HepG2 (cell line): ENCODE measurements around the gene NAV2. TPM values are rescaled to one million over a fixed set of nuclear protein-coding genes. Genes with fewer than 3 reads are reported as not detected.

ENCODE experiments used
- ATF4 ChIP-seq, 2 experiments: fragments of 450-650 bp in 1 of 2; sonication (generic) in 1 of 2; formaldehyde crosslinking; IDR thresholded peaks; 2 replicates each; pipeline versions ENCODE4 v1.5.0 to v1.8.0; 2020 to 2022; ENCODE audit warnings: mild to moderate bottlenecking in 1 of 2, missing genetic modification reagents in 1 of 2
- ATF7-NPFF ChIP-seq: sonication (generic); formaldehyde crosslinking; IDR thresholded peaks from 2 replicates; pipeline ENCODE4 v1.8.1; 2023; ENCODE audit warnings: mild to moderate bottlenecking, low read depth, missing genetic modification reagents, moderate library complexity
- CENPX ChIP-seq: sonication (generic); formaldehyde crosslinking; IDR thresholded peaks from 2 replicates; pipeline ENCODE4 v1.9.0; 2021; ENCODE audit warnings: mild to moderate bottlenecking, missing genetic modification reagents, moderate library complexity
- DRAP1 ChIP-seq: IDR thresholded peaks from 2 replicates; pipeline ENCODE4 v1.6.1; 2016; ENCODE audit warnings: missing genetic modification reagents, missing compliant biosample characterization
- EHMT2 ChIP-seq: fragments of 200-600 bp; sonication (generic); IDR thresholded peaks from 2 replicates; pipeline ENCODE4 v1.7.0; 2017; ENCODE audit warnings: antibody characterized with exemption, low read depth, low read length, borderline replicate concordance
- ETV6 ChIP-seq: sonication (generic); formaldehyde crosslinking; conservative IDR thresholded peaks from 2 replicates; pipeline ENCODE4 v1.4.0; 2020; ENCODE audit warnings: missing genetic modification reagents
- FOXK1 ChIP-seq: sonication (generic); formaldehyde crosslinking; IDR thresholded peaks from 2 replicates; pipeline ENCODE4 v1.4.0; 2020; ENCODE audit warnings: low read depth, missing genetic modification reagents, borderline replicate concordance
- KLF13 ChIP-seq: sonication (generic); formaldehyde crosslinking; IDR thresholded peaks from 2 replicates; pipeline ENCODE4 v1.4.0; 2020; ENCODE audit warnings: mild to moderate bottlenecking, missing genetic modification reagents
- MATR3 ChIP-seq: sonication (generic); formaldehyde crosslinking; IDR thresholded peaks from 2 replicates; pipeline ENCODE4 v1.4.0; 2020; ENCODE audit warnings: missing genetic modification reagents
- MED1 ChIP-seq: sonication (generic); formaldehyde crosslinking; IDR thresholded peaks from 2 replicates; pipeline ENCODE4 v1.4.0; 2020; ENCODE audit warnings: missing genetic modification reagents
- PLRG1 ChIP-seq: fragments of 450-650 bp; conservative IDR thresholded peaks from 2 replicates; pipeline ENCODE4 v1.6.1; 2016
- RARA ChIP-seq: IDR thresholded peaks from 2 replicates; pipeline ENCODE4 v1.6.1; 2016; ENCODE audit warnings: missing genetic modification reagents, missing compliant biosample characterization
- SPEN ChIP-seq: sonication (generic); formaldehyde crosslinking; IDR thresholded peaks from 2 replicates; pipeline ENCODE4 v1.5.1; 2020; ENCODE audit warnings: low read depth, mild to moderate bottlenecking, missing genetic modification reagents
- ZMAT3 ChIP-seq: sonication (generic); formaldehyde crosslinking; conservative IDR thresholded peaks from 2 replicates; pipeline ENCODE4 v1.7.0; 2021; ENCODE audit warnings: missing genetic modification reagents
- ZNF326 ChIP-seq: sonication (generic); formaldehyde crosslinking; IDR thresholded peaks from 2 replicates; pipeline ENCODE4 v1.4.0; 2020; ENCODE audit warnings: missing genetic modification reagents, borderline replicate concordance
- ZNF343 ChIP-seq: sonication (generic); formaldehyde crosslinking; IDR thresholded peaks from 2 replicates; pipeline ENCODE4 v1.4.0; 2020; ENCODE audit warnings: mild to moderate bottlenecking, missing genetic modification reagents
- ZNF512B ChIP-seq: sonication (generic); formaldehyde crosslinking; IDR thresholded peaks from 2 replicates; pipeline ENCODE4 v1.5.1; 2020; ENCODE audit warnings: missing genetic modification reagents, mild to moderate bottlenecking, borderline replicate concordance
- ZNF567 ChIP-seq: sonication (generic); formaldehyde crosslinking; IDR thresholded peaks from 2 replicates; pipeline ENCODE4 v1.8.1; 2023; ENCODE audit warnings: mild to moderate bottlenecking, missing genetic modification reagents, borderline replicate concordance
- ZNF644 ChIP-seq: IDR thresholded peaks from 2 replicates; pipeline ENCODE4 v1.6.1; 2016; ENCODE audit warnings: low read depth
- ZNF768 ChIP-seq: sonication (generic); formaldehyde crosslinking; IDR thresholded peaks from 2 replicates; pipeline ENCODE4 v1.4.0; 2020; ENCODE audit warnings: missing genetic modification reagents
- ZNF772 ChIP-seq: sonication (generic); formaldehyde crosslinking; IDR thresholded peaks from 2 replicates; pipeline ENCODE4 v1.5.0; 2020; ENCODE audit warnings: mild to moderate bottlenecking, missing genetic modification reagents
- polyA plus RNA-seq, 8 experiments: library from polyadenylated mRNA; depleted of rRNA in 3 of 8; stranded (reverse) in 7 of 8; unstranded in 1 of 8; fragments of >200 nt; fragmentation: Illumina TruSeq in 4 of 8; extraction: Trizol in 4 of 8; gene quantifications; 2 replicates each; pipeline versions ENCODE4 v1.2.1 to v1.2.3, GENCODE V29; 2011 to 2016; ENCODE audit warnings: low read depth in 4 of 8, missing spikeins in 1 of 8, mixed read lengths in 1 of 8; ENCODE audit not compliant: insufficient read depth in 1 of 8
- total RNA-seq, 5 experiments: library from RNA; depleted of rRNA; stranded (reverse); fragments of >200 nt; fragmentation: Illumina TruSeq; extraction: Trizol; gene quantifications; 2 replicates each; pipeline ENCODE4 v1.2.3, GENCODE V29; 2016; ENCODE audit warnings: low read depth in 1 of 5
- TF ChIP-seq, protein P1 (sequence below): sonication (generic); formaldehyde crosslinking; IDR thresholded peaks from 2 replicates; pipeline ENCODE4 v1.8.1; 2022; ENCODE audit warnings: low read depth, mild to moderate bottlenecking, missing genetic modification reagents
- TF ChIP-seq, protein P2 (sequence below): IDR thresholded peaks from 2 replicates; pipeline ENCODE4 v1.6.1; 2012; ENCODE audit warnings: inconsistent platforms
- TF ChIP-seq, protein P3 (sequence below): sonication (generic); formaldehyde crosslinking; IDR thresholded peaks from 2 replicates; pipeline ENCODE4 v1.5.0; 2020; ENCODE audit warnings: missing genetic modification reagents, mild to moderate bottlenecking, borderline replicate concordance

The NAV2 gene
- total and polyA plus RNA-seq, 2 of the 13 experiments (the other 11 are each of a cell fraction or from before 2014, with no cell fraction given) = 9.3 to 34.6 TPM

DNA sequence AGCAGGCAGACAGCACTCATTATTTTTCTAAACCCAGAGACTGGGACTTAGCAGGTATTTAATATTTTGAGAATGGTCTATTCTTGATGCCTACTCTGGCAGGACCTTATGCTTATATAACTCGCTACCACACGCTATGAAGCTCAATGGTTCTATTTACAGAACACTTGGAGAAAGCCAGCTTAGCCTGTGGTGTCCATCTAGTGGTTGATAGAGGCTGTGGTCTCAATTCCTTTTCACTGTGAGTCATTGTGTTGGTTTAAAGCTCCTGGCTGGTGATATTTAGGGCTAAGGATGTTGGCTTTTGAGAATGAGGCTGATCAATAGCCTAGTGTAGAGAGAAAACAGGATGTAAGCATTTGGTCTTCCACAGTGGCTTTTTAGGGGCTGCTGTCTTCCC is 241.3 kb downstream of the NAV2 start (continued):
- TF ChIP-seq SPEN (CRISPR knock-in tag) (no peak), EHMT2 (no peak), ZNF644 (peak; percentile 74), ATF7-NPFF (CRISPR knock-in tag) (no peak), ZNF512B (CRISPR knock-in tag) (no peak), RARA (CRISPR knock-in tag) (peak; percentile 60; the same call in 1 of the 2 replicates), DRAP1 (CRISPR knock-in tag) (0 out of 2 replicates have a peak, but pooled peaks have one; percentile 31), ATF4 (CRISPR knock-in tag; IDR thresholded peaks at IDR 0.05) (no peak), ZNF343 (no peak), CENPX (no peak), ZNF567 (CRISPR knock-in tag) (0 out of 2 replicates have a peak, but pooled peaks have one; percentile 49), ETV6 (CRISPR knock-in tag) (no peak), FOXK1 (CRISPR knock-in tag) (peak; percentile 53; the same call in 1 of the 2 replicates), MED1 (peak; percentile 87), ZNF772 (CRISPR knock-in tag) (no peak), MATR3 (no peak), ZMAT3 (no peak), PLRG1 (no peak), KLF13 (CRISPR knock-in tag) (no peak), ZNF326 (CRISPR knock-in tag) (no peak), ZNF768 (CRISPR knock-in tag) (no peak)
- TF ChIP-seq, protein P1, sequence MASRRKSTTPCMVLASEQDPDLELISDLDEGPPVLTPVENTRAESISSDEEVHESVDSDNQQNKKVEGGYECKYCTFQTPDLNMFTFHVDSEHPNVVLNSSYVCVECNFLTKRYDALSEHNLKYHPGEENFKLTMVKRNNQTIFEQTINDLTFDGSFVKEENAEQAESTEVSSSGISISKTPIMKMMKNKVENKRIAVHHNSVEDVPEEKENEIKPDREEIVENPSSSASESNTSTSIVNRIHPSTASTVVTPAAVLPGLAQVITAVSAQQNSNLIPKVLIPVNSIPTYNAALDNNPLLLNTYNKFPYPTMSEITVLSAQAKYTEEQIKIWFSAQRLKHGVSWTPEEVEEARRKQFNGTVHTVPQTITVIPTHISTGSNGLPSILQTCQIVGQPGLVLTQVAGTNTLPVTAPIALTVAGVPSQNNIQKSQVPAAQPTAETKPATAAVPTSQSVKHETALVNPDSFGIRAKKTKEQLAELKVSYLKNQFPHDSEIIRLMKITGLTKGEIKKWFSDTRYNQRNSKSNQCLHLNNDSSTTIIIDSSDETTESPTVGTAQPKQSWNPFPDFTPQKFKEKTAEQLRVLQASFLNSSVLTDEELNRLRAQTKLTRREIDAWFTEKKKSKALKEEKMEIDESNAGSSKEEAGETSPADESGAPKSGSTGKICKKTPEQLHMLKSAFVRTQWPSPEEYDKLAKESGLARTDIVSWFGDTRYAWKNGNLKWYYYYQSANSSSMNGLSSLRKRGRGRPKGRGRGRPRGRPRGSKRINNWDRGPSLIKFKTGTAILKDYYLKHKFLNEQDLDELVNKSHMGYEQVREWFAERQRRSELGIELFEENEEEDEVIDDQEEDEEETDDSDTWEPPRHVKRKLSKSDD (CRISPR knock-in tag) = no peak
- TF ChIP-seq, protein P2, sequence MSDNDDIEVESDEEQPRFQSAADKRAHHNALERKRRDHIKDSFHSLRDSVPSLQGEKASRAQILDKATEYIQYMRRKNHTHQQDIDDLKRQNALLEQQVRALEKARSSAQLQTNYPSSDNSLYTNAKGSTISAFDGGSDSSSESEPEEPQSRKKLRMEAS = 0 out of 2 replicates have a peak, but pooled peaks have one; percentile 23
- TF ChIP-seq, protein P3, sequence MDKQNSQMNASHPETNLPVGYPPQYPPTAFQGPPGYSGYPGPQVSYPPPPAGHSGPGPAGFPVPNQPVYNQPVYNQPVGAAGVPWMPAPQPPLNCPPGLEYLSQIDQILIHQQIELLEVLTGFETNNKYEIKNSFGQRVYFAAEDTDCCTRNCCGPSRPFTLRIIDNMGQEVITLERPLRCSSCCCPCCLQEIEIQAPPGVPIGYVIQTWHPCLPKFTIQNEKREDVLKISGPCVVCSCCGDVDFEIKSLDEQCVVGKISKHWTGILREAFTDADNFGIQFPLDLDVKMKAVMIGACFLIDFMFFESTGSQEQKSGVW (CRISPR knock-in tag) = no peak
